GM23338 (cell line): ENCODE results near the gene COQ10B.

Experiments used
- CREB1 ChIP-seq: fragments of 250-450 bp; sonication (Bioruptor Pico); IDR thresholded peaks from 2 replicates; pipeline ENCODE4 v1.5.0; 2020; ENCODE audit warnings: low read depth, mild to moderate bottlenecking, moderate library complexity
- CTCF ChIP-seq, 2 experiments: fragments of 200-600 bp in 1 of 2; sonication (generic) in 1 of 2; conservative IDR thresholded peaks; 2 replicates each; pipeline versions ENCODE4 v1.5.1 to v1.6.1; 2016 to 2017; ENCODE audit warnings: antibody characterized with exemption in 2 of 2, low read depth in 2 of 2, mild to moderate bottlenecking in 2 of 2, moderate library complexity in 1 of 2
- ETS1 ChIP-seq: IDR thresholded peaks from 2 replicates; pipeline ENCODE4 v1.6.1; 2016; ENCODE audit warnings: antibody characterized with exemption
- EZH2 ChIP-seq: fragments of 200-600 bp; sonication (generic); IDR thresholded peaks from one replicate; pipeline ENCODE4 v1.8.0; 2017; ENCODE audit warnings: antibody characterized with exemption, mild to moderate bottlenecking, low read depth; ENCODE audit not compliant: unreplicated experiment
- EZH2phosphoT487 ChIP-seq: fragments of 200-600 bp; sonication (generic); IDR thresholded peaks from one replicate; pipeline ENCODE4 v1.8.1; 2018; ENCODE audit warnings: antibody characterized with exemption; ENCODE audit not compliant: unreplicated experiment
- JUNB ChIP-seq: IDR thresholded peaks from one replicate; pipeline ENCODE4 v1.6.1; 2016; ENCODE audit warnings: antibody characterized with exemption; ENCODE audit not compliant: unreplicated experiment
- NANOG ChIP-seq: IDR thresholded peaks from 2 replicates; pipeline ENCODE4 v1.6.1; 2016; ENCODE audit warnings: antibody characterized with exemption, borderline replicate concordance
- POLR2AphosphoS5 ChIP-seq: IDR thresholded peaks from 2 replicates; pipeline ENCODE4 v1.6.1; 2016; ENCODE audit warnings: antibody characterized with exemption, low read depth
- STAT1 ChIP-seq: IDR thresholded peaks from one replicate; pipeline ENCODE4 v1.6.1; 2016; ENCODE audit warnings: antibody characterized with exemption; ENCODE audit not compliant: unreplicated experiment
- TF ChIP-seq, protein P1 (sequence below): IDR thresholded peaks from one replicate; pipeline ENCODE4 v1.6.1; 2018; ENCODE audit warnings: antibody characterized with exemption; ENCODE audit not compliant: unreplicated experiment

DNA sequence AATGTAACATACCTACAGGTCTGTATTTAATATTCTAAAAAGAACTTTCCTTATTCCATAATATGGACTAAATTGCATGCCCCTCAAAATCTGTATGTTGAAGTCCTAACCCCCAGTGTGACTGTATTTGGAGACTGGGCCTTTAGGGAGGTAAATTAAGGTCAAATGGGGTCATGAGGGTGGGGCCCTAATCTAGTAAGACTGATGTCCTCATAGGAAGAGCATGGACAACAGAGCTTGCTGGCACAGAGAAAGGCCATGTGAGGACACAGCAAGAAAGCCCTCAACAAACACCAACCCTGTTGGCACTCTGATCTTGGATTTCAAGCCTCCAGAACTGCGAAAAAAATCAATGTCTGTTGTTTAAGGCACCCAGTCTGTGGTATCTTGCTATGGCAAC lies 37.1 kb upstream of the COQ10B start:
- TF ChIP-seq CTCF (conservative IDR thresholded peaks at IDR 0.05; ENCODE audit: low read depth in 2 of 2) (no peak), JUNB (no peak), ETS1 (no peak), EZH2phosphoT487 (no peak), EZH2 (no peak), POLR2AphosphoS5 (no peak), NANOG (no peak), CREB1 (CRISPR knock-in tag) (no peak), STAT1 (no peak)
- TF ChIP-seq, protein P1, sequence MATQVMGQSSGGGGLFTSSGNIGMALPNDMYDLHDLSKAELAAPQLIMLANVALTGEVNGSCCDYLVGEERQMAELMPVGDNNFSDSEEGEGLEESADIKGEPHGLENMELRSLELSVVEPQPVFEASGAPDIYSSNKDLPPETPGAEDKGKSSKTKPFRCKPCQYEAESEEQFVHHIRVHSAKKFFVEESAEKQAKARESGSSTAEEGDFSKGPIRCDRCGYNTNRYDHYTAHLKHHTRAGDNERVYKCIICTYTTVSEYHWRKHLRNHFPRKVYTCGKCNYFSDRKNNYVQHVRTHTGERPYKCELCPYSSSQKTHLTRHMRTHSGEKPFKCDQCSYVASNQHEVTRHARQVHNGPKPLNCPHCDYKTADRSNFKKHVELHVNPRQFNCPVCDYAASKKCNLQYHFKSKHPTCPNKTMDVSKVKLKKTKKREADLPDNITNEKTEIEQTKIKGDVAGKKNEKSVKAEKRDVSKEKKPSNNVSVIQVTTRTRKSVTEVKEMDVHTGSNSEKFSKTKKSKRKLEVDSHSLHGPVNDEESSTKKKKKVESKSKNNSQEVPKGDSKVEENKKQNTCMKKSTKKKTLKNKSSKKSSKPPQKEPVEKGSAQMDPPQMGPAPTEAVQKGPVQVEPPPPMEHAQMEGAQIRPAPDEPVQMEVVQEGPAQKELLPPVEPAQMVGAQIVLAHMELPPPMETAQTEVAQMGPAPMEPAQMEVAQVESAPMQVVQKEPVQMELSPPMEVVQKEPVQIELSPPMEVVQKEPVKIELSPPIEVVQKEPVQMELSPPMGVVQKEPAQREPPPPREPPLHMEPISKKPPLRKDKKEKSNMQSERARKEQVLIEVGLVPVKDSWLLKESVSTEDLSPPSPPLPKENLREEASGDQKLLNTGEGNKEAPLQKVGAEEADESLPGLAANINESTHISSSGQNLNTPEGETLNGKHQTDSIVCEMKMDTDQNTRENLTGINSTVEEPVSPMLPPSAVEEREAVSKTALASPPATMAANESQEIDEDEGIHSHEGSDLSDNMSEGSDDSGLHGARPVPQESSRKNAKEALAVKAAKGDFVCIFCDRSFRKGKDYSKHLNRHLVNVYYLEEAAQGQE, result no peak
